RWPE2 (cell line): ENCODE measurements around the gene IL26.
A peak's percentile ranks its signal among the peaks of the same experiment; 100 is the strongest.

ENCODE experiments used
- ATAC-seq: fragments of 200-7000 bp; cut with Tn5 transposase; 3 replicates; pipeline ENCODE4 v1.9.1; 2021; ENCODE audit warnings: low read depth
- DNase-seq: peaks from one replicate; pipeline ENCODE4 v3.0.0-alpha.2; 2020; ENCODE audit warnings: low spot score
- H3K27ac ChIP-seq: fragments of 450-650 bp; 2 replicates; pipeline ENCODE4 v1.5.1; 2017; ENCODE audit warnings: mild to moderate bottlenecking; ENCODE audit not compliant: poor library complexity, severe bottlenecking
- H3K27me3 ChIP-seq: fragments of 250-450 bp; sonication (Bioruptor Pico); 2 replicates; pipeline ENCODE4 v1.5.1; 2021; ENCODE audit warnings: mild to moderate bottlenecking, moderate library complexity; ENCODE audit not compliant: insufficient read depth, poor library complexity, severe bottlenecking
- H3K36me3 ChIP-seq: fragments of 250-450 bp; sonication (Bioruptor Pico); 2 replicates; pipeline ENCODE4 v1.5.1; 2020; ENCODE audit warnings: low read depth, mild to moderate bottlenecking, moderate library complexity
- H3K4me1 ChIP-seq: fragments of 250-450 bp; sonication (Bioruptor Pico); 2 replicates; pipeline ENCODE4 v1.5.1; 2021; ENCODE audit warnings: mild to moderate bottlenecking, moderate library complexity; ENCODE audit not compliant: insufficient read depth, poor library complexity, severe bottlenecking
- H3K4me3 ChIP-seq: fragments of 250-450 bp; sonication (Bioruptor Pico); 2 replicates; pipeline ENCODE4 v1.5.1; 2021; ENCODE audit warnings: mild to moderate bottlenecking, moderate library complexity; ENCODE audit not compliant: severe bottlenecking
- H3K9me3 ChIP-seq: fragments of 250-450 bp; sonication (Bioruptor Pico); 2 replicates; pipeline ENCODE4 v1.5.1; 2021; ENCODE audit warnings: mild to moderate bottlenecking, moderate library complexity; ENCODE audit not compliant: severe bottlenecking
- CTCF ChIP-seq: fragments of 450-650 bp; IDR thresholded peaks from one replicate; pipeline ENCODE4 v1.5.1; 2017; ENCODE audit warnings: mild to moderate bottlenecking, moderate library complexity; ENCODE audit not compliant: poor library complexity, severe bottlenecking

Gene IL26

GRCh38 chr12:68240975-68241374 lies 15.4 kb upstream of the IL26 start:
- DNase-seq (no peak), ATAC-seq (no peak)
- peaks cover 11% of the 10 kb centered on the region for H3K4me1 ChIP-seq
- TF ChIP-seq CTCF: no peak
- H3K4me3 ChIP-seq: no peak overlapping the region
- H3K9me3 ChIP-seq: no peaks in the 10 kb centered on the region
- H3K27ac ChIP-seq: no peak overlapping the region
- no peaks in the 10 kb centered on the region for H3K27me3 ChIP-seq
- H3K36me3 ChIP-seq: no peaks in the 10 kb centered on the region

- H3K27ac ChIP-seq: no peak overlapping the region
- peaks cover 11% of the 10 kb centered on the region for H3K4me1 ChIP-seq
- no peaks in the 10 kb centered on the region for H3K36me3 ChIP-seq
- no peak overlapping the region for H3K4me3 ChIP-seq
- H3K9me3 ChIP-seq: no peaks in the 10 kb centered on the region
- H3K27me3 ChIP-seq: no peaks in the 10 kb centered on the region
- TF ChIP-seq CTCF: no peak
- no peak for DNase-seq
- ATAC-seq: peak; percentile 72
Observed at GRCh38 chr12:68240079-68240478, 14.5 kb upstream of the IL26 start.

- no peaks in the 10 kb centered on the region for H3K9me3 ChIP-seq
- ATAC-seq: no peak
Observed at GRCh38 chr12:68239309-68239982, 13.8 kb upstream of the IL26 start.

GRCh38 chr12:68237619-68238018 lies 12.0 kb upstream of the IL26 start:
- Histone ChIP-seq H3K4me1 (peaks cover 11% of the 10 kb centered on the region), H3K27me3 (no peaks in the 10 kb centered on the region), H3K36me3 (no peaks in the 10 kb centered on the region), H3K4me3 (no peak overlapping the region), H3K9me3 (no peaks in the 10 kb centered on the region), H3K27ac (no peak overlapping the region)
- ATAC-seq (no peak), DNase-seq (no peak)
- no peak for TF ChIP-seq CTCF

More at GRCh38 chr12:68239309-68239982, 13.8 kb upstream of the IL26 start:
- no peak for DNase-seq
- H3K36me3 ChIP-seq: no peaks in the 10 kb centered on the region
- no peaks in the 10 kb centered on the region for H3K27me3 ChIP-seq
- no peak overlapping the region for H3K4me3 ChIP-seq
- TF ChIP-seq CTCF: no peak
- no peak overlapping the region for H3K27ac ChIP-seq
- H3K4me1 ChIP-seq: peaks cover 11% of the 10 kb centered on the region

GRCh38 chr12:68237078-68237477 lies 11.5 kb upstream of the IL26 start:
- Histone ChIP-seq H3K4me3 (peak overlapping the region; percentile 18), H3K9me3 (no peaks in the 10 kb centered on the region), H3K4me1 (peaks cover 11% of the 10 kb centered on the region), H3K27me3 (no peaks in the 10 kb centered on the region), H3K36me3 (no peaks in the 10 kb centered on the region), H3K27ac (no peak overlapping the region)
- ATAC-seq (no peak), DNase-seq (no peak)
- TF ChIP-seq CTCF: peak; percentile 8
